ENCODE data around the gene MRM3.
A peak's percentile ranks its signal among the peaks of the same experiment; 100 is the strongest.

MRM3 gene

GRCh38 chr17:784143-784542, 2.0 kb downstream of the MRM3 start:
- TF ChIP-seq REST (IDR thresholded peaks at IDR 0.05; ENCODE audit: insufficient read depth in 1 of 2, low read depth in 2 of 2, low read length in 2 of 2): no peak
- no peak for TF ChIP-seq SIN3A (IDR thresholded peaks at IDR 0.05; ENCODE audit: borderline replicate concordance, insufficient read depth, low read length)
- no peak for TF ChIP-seq TAF1 (IDR thresholded peaks at IDR 0.05; ENCODE audit: borderline replicate concordance, insufficient read depth, low read length)
- TF ChIP-seq POLR2AphosphoS5 (IDR thresholded peaks at IDR 0.05; ENCODE audit: low read depth, low read length): no peak

- TF ChIP-seq POLR2AphosphoS5 (IDR thresholded peaks at IDR 0.05; ENCODE audit: low read depth, low read length) (no peak), SIN3A (IDR thresholded peaks at IDR 0.05; ENCODE audit: borderline replicate concordance, insufficient read depth, low read length) (no peak), FOXP2 (optimal IDR thresholded peaks at IDR 0.05; ENCODE audit: borderline replicate concordance, extremely low read depth, extremely low read length, insufficient read depth) (no peak), TAF1 (IDR thresholded peaks at IDR 0.05; ENCODE audit: borderline replicate concordance, insufficient read depth, low read length) (no peak)
These were observed 5.6 kb downstream of the MRM3 start for GRCh38 chr17:787641-788221.

- TF ChIP-seq SIN3A (IDR thresholded peaks at IDR 0.05; ENCODE audit: borderline replicate concordance, insufficient read depth, low read length): no peak
- TF ChIP-seq POLR2AphosphoS5 (IDR thresholded peaks at IDR 0.05; ENCODE audit: low read depth, low read length): 0 out of 2 replicates have a peak, but pooled peaks have one; percentile 24
- TF ChIP-seq REST (IDR thresholded peaks at IDR 0.05; ENCODE audit: insufficient read depth in 1 of 2, low read depth in 2 of 2, low read length in 2 of 2): no peak
These were observed 6.4 kb downstream of the MRM3 start for GRCh38 chr17:788551-788950.

- TF ChIP-seq SIN3A (IDR thresholded peaks at IDR 0.05; ENCODE audit: borderline replicate concordance, insufficient read depth, low read length): no peak
- no peak for TF ChIP-seq TAF1 (IDR thresholded peaks at IDR 0.05; ENCODE audit: borderline replicate concordance, insufficient read depth, low read length)
- no peak for TF ChIP-seq REST (IDR thresholded peaks at IDR 0.05; ENCODE audit: insufficient read depth in 1 of 2, low read depth in 2 of 2, low read length in 2 of 2)
- no peak for TF ChIP-seq POLR2AphosphoS5 (IDR thresholded peaks at IDR 0.05; ENCODE audit: low read depth, low read length)
- TF ChIP-seq FOXP2 (optimal IDR thresholded peaks at IDR 0.05; ENCODE audit: borderline replicate concordance, extremely low read depth, extremely low read length, insufficient read depth): no peak
These were observed 7.1 kb downstream of the MRM3 start for GRCh38 chr17:789160-789840.

GRCh38 chr17:791829-792228, 9.7 kb downstream of the MRM3 start:
- no peak for TF ChIP-seq REST (IDR thresholded peaks at IDR 0.05; ENCODE audit: insufficient read depth in 1 of 2, low read depth in 2 of 2, low read length in 2 of 2)
- TF ChIP-seq FOXP2 (optimal IDR thresholded peaks at IDR 0.05; ENCODE audit: borderline replicate concordance, extremely low read depth, extremely low read length, insufficient read depth): no peak
- no peak for TF ChIP-seq POLR2AphosphoS5 (IDR thresholded peaks at IDR 0.05; ENCODE audit: low read depth, low read length)
- TF ChIP-seq TAF1 (IDR thresholded peaks at IDR 0.05; ENCODE audit: borderline replicate concordance, insufficient read depth, low read length): no peak
- no peak for TF ChIP-seq SIN3A (IDR thresholded peaks at IDR 0.05; ENCODE audit: borderline replicate concordance, insufficient read depth, low read length)
